Activated CD4-positive, alpha-beta T cell treated with anti-CD3 and anti-CD28 coated beads for 1 hour (primary cell): ENCODE measurements around the gene OBSL1.

Experiments used
- DNase-seq: peaks from one replicate; pipeline ENCODE4 v3.0.0-alpha.2; 2020

The OBSL1 gene

DNA sequence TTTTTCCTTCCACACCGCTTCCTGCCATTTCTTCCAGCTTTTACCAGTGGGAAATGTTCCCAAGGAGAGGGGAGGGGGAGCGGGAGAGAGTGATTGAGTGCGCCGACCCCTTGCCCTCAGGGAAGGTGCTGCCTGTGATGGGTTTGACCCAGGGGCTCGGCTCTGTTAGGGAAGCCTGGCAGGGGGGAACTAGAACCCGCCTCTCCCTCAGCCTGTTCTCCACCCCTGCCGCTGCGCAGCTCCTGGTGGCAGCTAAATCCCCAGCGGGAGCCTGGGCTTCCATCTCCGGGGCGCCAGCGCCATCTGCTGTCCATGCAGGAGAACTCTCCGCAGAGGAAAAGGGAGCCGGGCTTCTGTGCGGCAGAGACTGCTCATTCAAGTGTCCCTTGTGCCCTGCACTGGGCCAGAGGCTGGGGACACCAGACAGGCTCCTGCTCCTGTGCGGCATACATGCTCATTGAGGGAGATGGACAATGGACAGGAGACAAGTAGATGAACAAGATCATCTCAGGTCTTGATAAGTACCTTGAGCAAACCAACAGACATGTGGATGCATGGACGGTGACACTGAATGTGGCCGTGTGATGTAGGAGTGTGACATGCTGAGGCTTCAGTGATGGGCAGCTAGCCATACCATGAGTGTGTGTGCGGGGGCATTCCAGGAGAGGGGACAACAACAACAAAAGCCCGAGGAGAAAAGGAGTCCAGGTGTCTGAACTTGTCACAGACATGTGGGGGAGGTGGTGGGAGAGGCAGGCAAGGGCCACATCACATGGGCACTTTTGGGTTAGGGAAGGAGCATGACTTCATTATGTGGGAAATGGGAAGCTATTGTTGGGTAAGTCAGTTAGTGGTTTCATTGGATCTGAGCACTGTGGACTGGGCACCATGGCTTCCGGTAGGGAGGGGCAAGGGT, 41.0 kb downstream of the OBSL1 start:
- peak; percentile 79 for DNase-seq

GRCh38 chr2:219527472-219527871, 43.9 kb downstream of the OBSL1 start:
- DNase-seq: no peak

DNA sequence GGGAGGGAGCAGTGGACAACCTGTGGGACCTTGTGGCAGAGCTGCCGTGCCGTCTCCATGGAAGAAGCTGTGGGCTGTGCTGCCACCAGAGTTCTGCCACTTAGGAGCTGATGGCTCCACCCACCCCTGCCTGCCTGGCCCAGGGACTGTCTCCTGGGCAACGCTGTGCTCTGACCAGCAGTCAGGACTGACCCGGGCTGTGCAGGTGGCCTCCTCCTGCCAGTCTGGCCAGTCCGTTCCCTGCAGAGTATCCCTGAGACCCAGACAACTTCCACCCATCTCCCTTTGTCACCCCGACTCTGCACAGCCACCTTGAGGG, 44.3 kb downstream of the OBSL1 start:
- no peak for DNase-seq

DNA sequence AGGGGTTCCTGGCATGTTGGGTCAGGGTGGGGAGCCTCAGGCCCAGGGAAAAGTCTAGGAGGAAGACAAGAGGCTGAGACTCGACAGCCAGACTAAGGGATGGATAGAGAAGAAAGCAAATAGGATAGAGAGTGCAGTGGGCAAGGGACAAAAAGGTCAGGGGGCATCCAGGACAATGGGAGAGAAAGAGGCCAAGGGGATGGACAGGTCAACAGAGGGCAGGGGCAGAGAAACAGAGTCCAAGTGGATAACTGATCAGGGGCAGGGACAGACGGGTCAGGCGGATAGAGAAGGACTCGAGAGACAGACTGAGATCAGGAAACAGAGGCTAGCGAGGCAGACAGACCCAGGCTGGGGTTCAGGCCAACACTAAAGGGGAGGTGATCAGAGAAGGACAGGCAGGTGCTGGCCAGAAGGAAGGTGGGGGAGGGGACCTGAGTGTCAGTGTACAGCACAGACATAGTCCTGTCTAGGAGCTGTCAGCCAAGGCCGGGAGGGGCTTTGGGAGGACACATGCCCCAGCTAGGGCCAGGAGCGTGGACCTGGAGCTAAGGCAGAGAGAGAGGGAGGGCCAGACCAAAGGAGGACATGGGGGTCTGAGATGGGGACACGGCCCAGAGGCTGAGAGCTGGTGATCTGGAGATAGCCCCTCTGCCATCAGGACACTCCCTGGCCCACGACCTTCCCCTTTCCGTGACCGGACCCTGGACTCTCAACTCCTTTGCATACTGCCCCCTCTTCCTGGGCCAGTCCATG, 44.8 kb downstream of the OBSL1 start:
- no peak for DNase-seq

- no peak for DNase-seq
These were observed 45.7 kb downstream of the OBSL1 start for GRCh38 chr2:219525533-219526232.

DNA sequence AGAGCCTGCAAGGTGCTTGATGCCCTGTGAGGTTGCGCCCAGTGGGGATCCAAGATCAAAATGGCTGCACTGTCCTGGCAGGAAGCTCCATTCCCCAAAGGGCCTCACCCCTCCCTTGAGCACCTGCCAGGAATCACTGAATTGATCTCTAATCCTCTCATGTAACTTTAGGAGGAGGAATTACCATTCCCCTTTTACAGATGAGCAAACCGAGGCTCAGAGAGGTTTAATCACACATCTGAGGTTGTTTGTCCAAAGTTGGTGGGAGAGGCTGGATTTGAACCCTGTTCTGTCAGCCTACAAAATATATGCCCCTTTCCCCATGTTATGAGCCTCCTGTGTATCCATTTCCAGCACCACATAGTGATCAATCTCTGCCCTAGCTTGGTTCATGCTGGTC, 46.5 kb downstream of the OBSL1 start:
- no peak for DNase-seq

DNA sequence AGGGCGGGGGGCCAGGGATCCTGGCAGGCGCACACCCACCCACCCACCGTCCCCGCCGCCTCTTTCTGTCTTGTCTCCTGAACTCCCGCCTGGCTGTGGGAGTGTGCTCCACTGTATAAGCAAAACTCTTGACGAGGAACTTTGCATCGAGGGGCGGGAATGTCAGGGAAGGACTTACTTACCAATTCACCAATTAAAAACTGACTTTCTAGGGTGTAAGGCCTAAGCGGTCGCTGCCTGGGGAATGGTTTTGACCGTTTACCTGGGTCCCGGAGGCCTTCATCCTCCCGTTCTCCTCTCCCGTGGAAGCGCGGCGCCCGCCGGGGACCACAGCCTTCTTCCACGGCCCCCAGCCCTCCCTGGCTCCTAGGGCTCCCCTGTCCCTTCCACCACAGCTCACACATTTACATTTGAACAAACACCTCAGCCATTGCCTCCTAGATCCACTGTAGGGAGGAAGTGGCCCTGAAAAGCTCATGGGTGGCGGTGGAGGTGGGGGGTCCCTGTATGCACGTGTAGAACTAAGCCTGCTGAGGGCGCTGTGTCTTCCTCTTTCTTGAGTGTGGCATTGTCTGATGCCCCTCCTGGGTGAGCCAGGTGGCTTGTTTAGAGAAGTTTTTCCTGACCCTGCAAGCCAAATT, 48.2 kb downstream of the OBSL1 start:
- no peak for DNase-seq

GRCh38 chr2:219522111-219523030, 49.0 kb downstream of the OBSL1 start:
- DNase-seq: no peak

DNA sequence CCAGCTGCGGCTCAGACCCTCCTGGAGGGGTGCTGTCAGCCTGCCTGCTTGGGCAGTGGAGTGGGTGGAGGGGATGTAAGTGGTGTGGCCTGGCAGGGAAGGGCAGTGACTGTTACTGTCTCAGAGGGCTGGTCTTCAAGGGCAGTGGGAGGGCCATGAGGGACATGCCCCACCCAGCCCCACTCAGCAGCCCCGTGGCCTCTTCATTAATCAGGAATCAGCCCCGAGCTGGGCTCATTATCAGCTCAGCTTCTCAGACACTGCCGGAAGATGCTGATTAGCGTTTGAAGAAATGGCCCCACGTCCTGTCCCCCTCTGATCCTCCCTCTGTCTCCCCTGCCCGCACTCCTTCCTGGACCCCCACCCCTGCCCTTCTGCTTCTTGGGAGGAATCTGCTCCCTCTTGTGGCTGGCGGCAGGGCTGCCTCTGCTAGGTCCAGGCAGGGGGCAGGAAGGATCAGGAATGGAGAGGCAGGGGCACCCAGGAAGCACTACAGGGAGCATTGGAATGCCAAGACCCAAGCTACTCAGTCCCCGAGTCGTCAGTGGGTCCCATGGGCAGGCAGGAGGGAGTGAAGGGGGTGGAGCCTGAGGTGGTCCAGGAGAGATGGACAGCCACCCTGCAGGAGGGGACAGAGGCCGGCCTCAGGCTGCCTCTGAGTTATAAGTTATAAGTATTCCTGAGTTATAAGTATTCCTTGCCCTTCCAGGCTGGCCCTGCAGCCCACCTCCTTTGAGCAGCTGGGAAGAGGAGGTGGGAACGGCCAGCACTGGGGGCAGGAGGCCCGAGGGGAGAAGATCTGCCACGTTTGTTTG, 50.1 kb downstream of the OBSL1 start:
- DNase-seq: no peak

GRCh38 chr2:219520079-219520478, 51.3 kb downstream of the OBSL1 start:
- DNase-seq: no peak

DNA sequence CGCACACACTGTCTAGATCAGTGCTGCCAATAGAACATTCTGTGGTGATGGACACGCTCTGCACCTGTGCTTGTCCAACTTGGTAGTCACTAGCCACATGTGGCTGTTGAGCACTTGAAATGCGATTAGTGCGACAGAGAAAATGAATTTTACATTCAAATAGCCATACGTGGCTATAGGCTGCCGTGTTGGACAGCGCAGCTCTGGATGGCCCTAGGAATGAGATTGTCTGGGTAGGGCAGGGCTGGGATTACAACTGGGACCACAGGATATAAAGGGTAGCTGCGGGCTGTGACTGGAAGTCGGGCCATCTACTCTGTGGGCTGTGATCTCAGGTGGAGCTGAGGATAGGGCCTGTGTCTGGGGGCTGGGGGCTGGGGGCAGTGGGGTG, 51.8 kb downstream of the OBSL1 start:
- no peak for DNase-seq

DNA sequence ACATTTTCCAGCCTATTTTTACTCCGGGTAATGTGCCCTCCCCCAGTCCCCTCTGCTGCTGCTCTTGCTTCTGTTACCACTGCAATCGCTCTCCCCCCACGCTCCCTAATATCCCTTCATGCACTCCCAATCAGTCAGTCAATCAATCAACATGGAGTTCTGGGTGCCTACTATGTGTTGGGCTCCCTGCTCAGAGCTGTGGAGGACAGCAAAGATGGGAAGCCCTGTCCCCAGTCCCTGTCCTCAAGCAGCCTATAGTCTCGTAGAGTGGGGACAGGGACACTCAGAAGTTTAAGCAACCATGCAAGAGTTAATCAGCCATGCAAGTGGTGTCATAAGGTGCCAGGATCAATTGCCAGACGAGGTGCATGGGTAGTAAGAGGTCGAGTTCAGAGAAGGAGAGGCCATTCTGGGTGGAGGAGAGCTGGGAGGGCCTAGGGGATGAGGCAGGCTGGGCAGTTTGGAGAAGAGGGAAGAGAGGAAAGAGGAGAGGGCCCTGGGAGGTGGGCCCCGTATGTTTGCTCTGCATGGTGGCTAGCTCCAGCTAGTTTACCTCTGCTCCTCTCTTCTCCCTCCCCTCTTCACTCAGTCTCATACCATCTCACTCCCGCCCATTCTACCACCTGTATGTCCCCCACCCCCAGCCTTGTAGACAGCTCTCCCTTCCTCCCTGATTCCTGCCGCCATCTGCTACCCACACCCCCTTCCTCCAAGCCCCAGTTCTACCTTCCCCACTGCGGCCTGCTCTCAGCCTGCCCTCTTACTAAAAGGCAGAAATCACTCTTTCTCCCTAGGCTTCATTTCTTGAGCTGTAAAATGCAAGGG, 53.2 kb downstream of the OBSL1 start:
- DNase-seq: no peak

- no peak for DNase-seq
These were observed 54.5 kb downstream of the OBSL1 start for GRCh38 chr2:219516888-219517287.

GRCh38 chr2:219515874-219516629, 55.3 kb downstream of the OBSL1 start:
- DNase-seq: no peak

- DNase-seq: no peak
These were observed 56.5 kb downstream of the OBSL1 start for GRCh38 chr2:219514836-219515235.

DNA sequence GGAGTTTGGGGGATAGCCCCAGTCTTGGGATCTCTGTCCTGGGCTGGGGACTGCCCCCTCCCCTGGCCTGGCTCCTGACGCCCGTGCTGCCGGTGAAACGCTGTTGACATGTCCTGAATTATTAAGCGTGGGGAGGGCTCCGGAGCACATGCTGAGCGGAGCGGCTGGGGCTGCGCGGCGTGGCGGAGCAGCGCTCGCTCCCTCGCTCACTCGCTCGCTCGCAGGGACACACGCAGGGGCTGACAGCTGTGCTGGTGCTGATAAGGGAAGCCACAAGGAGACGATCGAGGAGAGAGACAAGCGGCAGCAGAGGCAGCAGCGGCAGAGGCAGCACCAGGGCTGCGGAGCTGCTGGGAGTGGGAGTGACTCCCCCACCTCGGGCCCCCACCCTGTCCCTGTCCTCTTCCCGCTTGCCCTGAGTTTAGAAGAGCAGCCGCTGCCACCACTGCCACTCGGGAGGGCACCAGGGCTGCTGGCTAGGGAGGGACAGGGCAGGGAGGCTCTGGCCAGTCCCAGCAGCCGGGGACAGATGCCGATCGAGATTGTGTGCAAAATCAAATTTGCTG, 57.1 kb downstream of the OBSL1 start, which contains the start of gene ASIC4:
TSS of gene ASIC4 (plus strand) at position 287 of the 566 bp plus-strand sequence. CDS start at position 530, 243 bp downstream.
- no peak for DNase-seq

- no peak for DNase-seq
These were observed 57.6 kb downstream of the OBSL1 start for GRCh38 chr2:219513787-219514186.

DNA sequence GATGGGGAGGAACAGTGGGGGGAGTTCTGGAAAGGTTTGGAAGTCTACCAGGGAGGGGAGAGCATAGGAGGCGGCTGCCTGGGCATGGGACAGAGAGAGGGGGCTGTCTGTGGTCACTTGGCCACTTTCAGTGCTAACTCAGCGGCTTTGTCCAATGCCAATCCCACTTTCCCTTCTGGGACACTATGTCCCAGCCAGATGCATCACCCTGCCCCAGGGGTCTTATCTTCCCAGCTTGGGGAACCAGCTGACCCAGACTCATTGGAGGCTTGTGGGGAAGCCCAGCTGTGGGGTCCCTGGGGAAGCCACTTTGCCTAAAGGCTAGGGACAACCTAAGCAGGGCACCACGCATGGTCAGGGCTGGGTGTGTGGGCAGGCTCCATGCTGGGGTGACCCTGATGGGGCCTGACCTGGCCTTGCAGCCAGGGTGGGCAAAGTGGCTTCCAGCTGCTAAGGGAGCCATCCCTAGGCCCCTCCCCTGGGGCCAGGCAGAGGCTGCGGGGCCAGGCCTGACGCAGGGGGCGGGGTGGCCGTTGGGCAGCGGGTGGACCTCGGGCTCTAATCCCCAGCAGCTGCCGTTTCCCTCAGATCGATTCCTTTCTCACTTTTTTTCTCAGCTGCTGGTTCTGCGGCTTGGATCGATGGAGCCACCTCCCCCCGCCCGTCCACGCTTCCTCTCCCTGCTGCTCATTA, 58.7 kb downstream of the OBSL1 start:
- no peak for DNase-seq
